Measurements from ENCODE around the gene PRKG1. TPM values are rescaled to one million over a fixed set of nuclear protein-coding genes. Genes with fewer than 3 reads are reported as not detected.
"Not testable (repeated sequence)": the region's sequence is repeated elsewhere in the genome, so short reads cannot be mapped to it uniquely, and the experiment has no call there.

The PRKG1 gene
- total RNA-seq, 1 donor from 2014 or later = 22.8 TPM

DNA sequence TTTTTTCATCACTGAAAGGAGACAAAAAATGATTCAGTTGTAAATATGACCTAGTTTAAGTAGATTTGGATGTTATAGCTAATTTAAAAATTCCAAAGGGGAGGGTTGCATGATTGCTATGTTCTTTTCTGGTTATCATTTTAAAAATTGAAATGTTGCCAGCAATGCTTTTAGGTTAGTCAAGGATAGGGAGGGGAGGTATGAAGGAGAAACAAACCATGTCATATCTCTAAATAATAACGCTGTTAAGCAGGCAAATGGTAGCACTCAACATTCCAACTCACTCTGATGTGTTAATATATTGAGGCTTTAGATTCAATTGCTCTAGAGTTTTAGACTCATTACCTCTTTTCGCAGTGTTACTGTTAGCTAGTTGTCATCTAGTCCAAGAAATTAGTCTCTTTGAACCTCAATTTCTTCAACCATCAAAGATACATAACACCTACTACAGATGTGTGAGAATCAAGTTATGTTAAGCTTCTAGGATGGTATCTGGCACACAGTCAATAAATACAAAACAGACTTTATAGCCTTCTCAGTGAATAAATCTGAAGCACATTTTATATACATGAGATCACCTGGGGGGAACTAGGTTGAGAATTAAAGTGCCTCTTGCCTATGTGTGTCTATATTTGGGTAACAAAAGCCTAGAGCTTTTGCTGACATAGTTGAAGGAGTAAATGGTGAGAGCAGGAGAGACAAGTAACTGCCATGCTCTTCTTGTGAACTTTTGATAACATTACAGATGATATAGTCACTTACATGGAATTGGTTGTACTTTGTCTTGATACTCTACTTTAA is 500.2 kb downstream of the PRKG1 start:
- Mint-ChIP-seq H3K36me3 (ENCODE audit: low read depth) (no peaks in the 10 kb centered on the region), H3K4me1 (ENCODE audit: low read depth) (peaks cover 14% of the 10 kb centered on the region), H3K9me3 (ENCODE audit: low read depth) (peaks cover 4% of the 10 kb centered on the region), H3K4me3 (ENCODE audit: unreplicated experiment) (no peak overlapping the region), H3K27ac (ENCODE audit: unreplicated experiment) (peak overlapping the region; percentile 4), H3K27me3 (ENCODE audit: low read depth) (no peaks in the 10 kb centered on the region)
- no peak for DNase-seq (ENCODE audit: low spot score)
- TF ChIP-seq, protein P1, sequence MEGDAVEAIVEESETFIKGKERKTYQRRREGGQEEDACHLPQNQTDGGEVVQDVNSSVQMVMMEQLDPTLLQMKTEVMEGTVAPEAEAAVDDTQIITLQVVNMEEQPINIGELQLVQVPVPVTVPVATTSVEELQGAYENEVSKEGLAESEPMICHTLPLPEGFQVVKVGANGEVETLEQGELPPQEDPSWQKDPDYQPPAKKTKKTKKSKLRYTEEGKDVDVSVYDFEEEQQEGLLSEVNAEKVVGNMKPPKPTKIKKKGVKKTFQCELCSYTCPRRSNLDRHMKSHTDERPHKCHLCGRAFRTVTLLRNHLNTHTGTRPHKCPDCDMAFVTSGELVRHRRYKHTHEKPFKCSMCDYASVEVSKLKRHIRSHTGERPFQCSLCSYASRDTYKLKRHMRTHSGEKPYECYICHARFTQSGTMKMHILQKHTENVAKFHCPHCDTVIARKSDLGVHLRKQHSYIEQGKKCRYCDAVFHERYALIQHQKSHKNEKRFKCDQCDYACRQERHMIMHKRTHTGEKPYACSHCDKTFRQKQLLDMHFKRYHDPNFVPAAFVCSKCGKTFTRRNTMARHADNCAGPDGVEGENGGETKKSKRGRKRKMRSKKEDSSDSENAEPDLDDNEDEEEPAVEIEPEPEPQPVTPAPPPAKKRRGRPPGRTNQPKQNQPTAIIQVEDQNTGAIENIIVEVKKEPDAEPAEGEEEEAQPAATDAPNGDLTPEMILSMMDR (IDR thresholded peaks at IDR 0.05) = no peak

GRCh38 chr10:51581196-51581595 is 506.9 kb downstream of the PRKG1 start:
- not testable (repeated sequence) for DNase-seq (ENCODE audit: low spot score); H3K4me3 Mint-ChIP-seq (ENCODE audit: unreplicated experiment); H3K27me3 Mint-ChIP-seq (ENCODE audit: low read depth); H3K27ac Mint-ChIP-seq (ENCODE audit: unreplicated experiment); H3K4me1 Mint-ChIP-seq (ENCODE audit: low read depth); H3K36me3 Mint-ChIP-seq (ENCODE audit: low read depth)
- peaks cover 15% of the 10 kb centered on the region for H3K9me3 Mint-ChIP-seq (ENCODE audit: low read depth)

- Mint-ChIP-seq H3K9me3 (ENCODE audit: low read depth) (peaks cover 15% of the 10 kb centered on the region), H3K36me3 (ENCODE audit: low read depth) (peaks cover 6% of the 10 kb centered on the region), H3K27me3 (ENCODE audit: low read depth) (no peaks in the 10 kb centered on the region), H3K4me3 (ENCODE audit: unreplicated experiment) (no peak overlapping the region), H3K27ac (ENCODE audit: unreplicated experiment) (no peak overlapping the region), H3K4me1 (ENCODE audit: low read depth) (no peaks in the 10 kb centered on the region)
- TF ChIP-seq, protein P1 (IDR thresholded peaks at IDR 0.05) = no peak
- DNase-seq (ENCODE audit: low spot score) = no peak
Observed at GRCh38 chr10:51583976-51584375, 509.7 kb downstream of the PRKG1 start.

DNA sequence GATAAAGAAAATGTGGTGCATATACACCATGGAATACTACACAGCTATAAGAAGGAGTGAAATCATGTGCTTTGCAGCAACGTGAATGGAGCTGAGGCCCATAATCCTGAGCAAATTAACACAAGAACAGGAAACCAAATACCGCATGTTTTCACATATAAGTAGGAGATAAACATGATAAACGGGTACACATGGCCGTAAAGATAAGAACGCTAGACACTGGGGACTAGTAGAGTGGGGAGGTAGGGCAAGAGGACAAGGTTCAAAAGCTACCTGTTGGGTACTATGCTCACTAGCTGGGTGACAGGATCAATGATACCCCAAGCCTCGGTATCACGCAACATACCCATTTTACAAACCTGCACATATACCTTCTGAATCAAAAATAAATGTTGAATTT is 511.5 kb downstream of the PRKG1 start:
- TF ChIP-seq, protein P1 (IDR thresholded peaks at IDR 0.05) = no peak
- no peak overlapping the region for H3K27ac Mint-ChIP-seq (ENCODE audit: unreplicated experiment)
- H3K36me3 Mint-ChIP-seq (ENCODE audit: low read depth) = peaks cover 4% of the 10 kb centered on the region
- H3K9me3 Mint-ChIP-seq (ENCODE audit: low read depth) = peaks cover 13% of the 10 kb centered on the region
- H3K27me3 Mint-ChIP-seq (ENCODE audit: low read depth) = no peaks in the 10 kb centered on the region
- no peaks in the 10 kb centered on the region for H3K4me1 Mint-ChIP-seq (ENCODE audit: low read depth)
- H3K4me3 Mint-ChIP-seq (ENCODE audit: unreplicated experiment) = no peak overlapping the region
- DNase-seq (ENCODE audit: low spot score) = no peak

GRCh38 chr10:51588984-51589383 is 514.7 kb downstream of the PRKG1 start:
- TF ChIP-seq, protein P1 (IDR thresholded peaks at IDR 0.05) = no peak
- H3K27ac Mint-ChIP-seq (ENCODE audit: unreplicated experiment) = no peak overlapping the region
- DNase-seq (ENCODE audit: low spot score) = no peak
- H3K4me1 Mint-ChIP-seq (ENCODE audit: low read depth) = no peaks in the 10 kb centered on the region
- no peaks in the 10 kb centered on the region for H3K36me3 Mint-ChIP-seq (ENCODE audit: low read depth)
- no peaks in the 10 kb centered on the region for H3K27me3 Mint-ChIP-seq (ENCODE audit: low read depth)
- no peak overlapping the region for H3K4me3 Mint-ChIP-seq (ENCODE audit: unreplicated experiment)
- H3K9me3 Mint-ChIP-seq (ENCODE audit: low read depth) = peaks cover 3% of the 10 kb centered on the region

- H3K4me1 Mint-ChIP-seq (ENCODE audit: low read depth) = no peaks in the 10 kb centered on the region
- no peak for DNase-seq (ENCODE audit: low spot score)
- H3K9me3 Mint-ChIP-seq (ENCODE audit: low read depth) = no peaks in the 10 kb centered on the region
- no peak overlapping the region for H3K4me3 Mint-ChIP-seq (ENCODE audit: unreplicated experiment)
- H3K36me3 Mint-ChIP-seq (ENCODE audit: low read depth) = no peaks in the 10 kb centered on the region
- no peak overlapping the region for H3K27ac Mint-ChIP-seq (ENCODE audit: unreplicated experiment)
- TF ChIP-seq, protein P1 (IDR thresholded peaks at IDR 0.05) = no peak
- no peaks in the 10 kb centered on the region for H3K27me3 Mint-ChIP-seq (ENCODE audit: low read depth)
Observed at GRCh38 chr10:51590818-51591217, 516.5 kb downstream of the PRKG1 start.

All from chondrocyte (in vitro differentiated cells).